ENCODE measurements around the gene NDST1. TPM values are rescaled to one million over a fixed set of nuclear protein-coding genes. Genes with fewer than 3 reads are reported as not detected.
A peak's percentile ranks its signal among the peaks of the same experiment; 100 is the strongest.

NDST1 gene
- polyA plus RNA-seq, 1 of the 3 experiments (the other 2 are of a cell fraction), result 29.2 TPM

- H4K20me1 ChIP-seq (ENCODE audit: insufficient read depth), result peaks cover 27% of the 10 kb centered on the region
- H3K27ac ChIP-seq (ENCODE audit: low read depth in 2 of 2, low read length in 1 of 2), result peak overlapping the region; percentile 80 to 92
- peaks cover 35% of the 10 kb centered on the region for H3F3A ChIP-seq (replicated peaks; ENCODE audit: insufficient read depth)
- peak overlapping the region; percentile 99 for H3K9ac ChIP-seq
- CTCF ChIA-PET, result interaction anchor here (0.7 to 5.1 kb wide), 14 partner anchors 11 to 92 kb away, joined by 3 to 14 read pairs (median 4); partner anchors contain the start of gene RPS14
- POLR2A ChIA-PET, result interaction anchor here (3.2 kb wide), 1 partner anchor 36 kb away, joined by 16 read pairs; the partner anchor contains the start of gene RPS14
- H3K27me3 ChIP-seq (ENCODE audit: insufficient read depth), result no peaks in the 10 kb centered on the region
- H3K9me2 ChIP-seq, result no peaks in the 10 kb centered on the region
- TF ChIP-seq TEAD4 (IDR thresholded peaks at IDR 0.05; ENCODE audit: borderline replicate concordance, insufficient read depth), result no peak
- TF ChIP-seq SIN3A (IDR thresholded peaks at IDR 0.05; ENCODE audit: borderline replicate concordance, low read depth, low read length), result 0 out of 2 replicates have a peak, but pooled peaks have one; percentile 33
- H2AFZ ChIP-seq (ENCODE audit: low read depth), result peak overlapping the region; percentile 77
- H3K4me2 ChIP-seq, result peak overlapping the region; percentile 98
- H3K4me1 ChIP-seq (ENCODE audit: control insufficient read depth in 1 of 2, insufficient read depth in 2 of 2, low read depth in 1 of 2, low read length in 1 of 2), result peaks cover 23 to 38% of the 10 kb centered on the region in 2 experiments
- H3K36me3 ChIP-seq (replicated peaks in 1 of 2; ENCODE audit: control insufficient read depth in 1 of 2, insufficient read depth in 2 of 2, low read length in 1 of 2), result no peaks in the 10 kb centered on the region
- no peaks in the 10 kb centered on the region for H3K9me3 ChIP-seq
- H3K79me2 ChIP-seq (ENCODE audit: insufficient read depth), result peaks cover 54% of the 10 kb centered on the region
- peak overlapping the region; percentile 86 to 89 for H3K4me3 ChIP-seq (ENCODE audit: low read depth in 2 of 2, low read length in 1 of 2)
- 13% methylated on average over 23 of the region's 28 CpGs for WGBS (ENCODE audit: low lambda C conversion rate)
- no peak for DNase-seq
Measured at GRCh38 chr5:150484964-150485692, 22.8 kb upstream of the NDST1 start.

GRCh38 chr5:150485693-150486401 lies 22.1 kb upstream of the NDST1 start:
- Histone ChIP-seq H3K36me3 (replicated peaks in 1 of 2; ENCODE audit: control insufficient read depth in 1 of 2, insufficient read depth in 2 of 2, low read length in 1 of 2) (no peaks in the 10 kb centered on the region), H3K4me2 (peak overlapping the region; percentile 98), H3K27me3 (ENCODE audit: insufficient read depth) (no peaks in the 10 kb centered on the region), H3K4me1 (ENCODE audit: control insufficient read depth in 1 of 2, insufficient read depth in 2 of 2, low read depth in 1 of 2, low read length in 1 of 2) (peaks cover 30 to 45% of the 10 kb centered on the region in 2 experiments), H2AFZ (ENCODE audit: low read depth) (peak overlapping the region; percentile 77), H3K9me3 (no peaks in the 10 kb centered on the region), H3K79me2 (ENCODE audit: insufficient read depth) (peaks cover 61% of the 10 kb centered on the region), H3K27ac (ENCODE audit: low read depth in 2 of 2, low read length in 1 of 2) (peak overlapping the region; percentile 80 to 92), H3K4me3 (ENCODE audit: low read depth in 2 of 2, low read length in 1 of 2) (peak overlapping the region; percentile 86 to 89), H4K20me1 (ENCODE audit: insufficient read depth) (peaks cover 34% of the 10 kb centered on the region), H3K9me2 (no peaks in the 10 kb centered on the region), H3F3A (replicated peaks; ENCODE audit: insufficient read depth) (peaks cover 40% of the 10 kb centered on the region), H3K9ac (peak overlapping the region; percentile 99)
- POLR2A ChIA-PET, result interaction anchor here (3.2 kb wide), 1 partner anchor 36 kb away, joined by 16 read pairs; the partner anchor contains the start of gene RPS14
- CTCF ChIA-PET, result interaction anchor here (0.8 to 5.1 kb wide), 10 partner anchors 21 to 91 kb away, joined by 3 to 14 read pairs (median 5); partner anchors contain the start of gene RPS14
- WGBS (ENCODE audit: low lambda C conversion rate), result 0% methylated on average over 7 of the region's 90 CpGs
- DNase-seq, result peak; percentile 93
- TF ChIP-seq REST (IDR thresholded peaks at IDR 0.05; ENCODE audit: low read depth, low read length), result no peak
- no peak for TF ChIP-seq FOSL2 (IDR thresholded peaks at IDR 0.05; ENCODE audit: borderline replicate concordance, low read depth)
- no peak for TF ChIP-seq CHD2 (IDR thresholded peaks at IDR 0.05; ENCODE audit: low read length, partially characterized antibody)
- no peak for TF ChIP-seq RAD21 (IDR thresholded peaks at IDR 0.05; ENCODE audit: low read length)
- no peak for TF ChIP-seq EZH2phosphoT487 (IDR thresholded peaks at IDR 0.05; ENCODE audit: borderline replicate concordance, low read depth)
- TF ChIP-seq USF1 (IDR thresholded peaks at IDR 0.05; ENCODE audit: borderline replicate concordance, low read depth), result peak; percentile 89
- no peak for TF ChIP-seq RFX5 (IDR thresholded peaks at IDR 0.05; ENCODE audit: low read length)
- TF ChIP-seq SMC3 (IDR thresholded peaks at IDR 0.05; ENCODE audit: low read depth, low read length), result no peak
- TF ChIP-seq FOXM1 (IDR thresholded peaks at IDR 0.05; ENCODE audit: low read depth), result no peak
- TF ChIP-seq SIN3A (IDR thresholded peaks at IDR 0.05; ENCODE audit: borderline replicate concordance, low read depth, low read length), result no peak
- 0 out of 2 replicates have a peak, but pooled peaks have one; percentile 12 for TF ChIP-seq MAX (IDR thresholded peaks at IDR 0.05; ENCODE audit: low read depth)
- no peak for TF ChIP-seq ZBTB33 (IDR thresholded peaks at IDR 0.05; ENCODE audit: borderline replicate concordance, low read depth)
- TF ChIP-seq RXRA (IDR thresholded peaks at IDR 0.05; ENCODE audit: borderline replicate concordance, low read depth), result no peak
- peak; percentile 79 for TF ChIP-seq MXI1 (IDR thresholded peaks at IDR 0.05; ENCODE audit: low read depth, low read length)
- no peak for TF ChIP-seq NFIC (IDR thresholded peaks at IDR 0.05; ENCODE audit: borderline replicate concordance)
- TF ChIP-seq TAF1 (IDR thresholded peaks at IDR 0.05; ENCODE audit: borderline replicate concordance, low read depth, low read length), result peak; percentile 6; the same call in 1 of the 2 replicates
